Adrenal gland (tissue), 12 donors: ENCODE data around the gene MIS18BP1. TPM values are rescaled to one million over a fixed set of nuclear protein-coding genes. Genes with fewer than 3 reads are reported as not detected.

Experiments
- DNase-seq, 7 donors: peaks; one replicate each; pipeline ENCODE4 v3.0.0-alpha.2; 2019 to 2020
- H3K27ac ChIP-seq, 5 donors: fragments of 200-600 bp; sonication (generic) in 4 of 5; 1 replicate in 3 of 5; 2 replicates in 2 of 5; pipeline versions ENCODE4 v1.5.1 to v1.8.0; 2016 to 2020; ENCODE audit warnings: mild to moderate bottlenecking in 1 of 5
- H3K27me3 ChIP-seq: fragments of 200-600 bp; 2 replicates; pipeline ENCODE4 v1.8.0; 2021
- H3K36me3 ChIP-seq, 2 donors: fragments of 200-600 bp; replicated peaks in 1 of 2; 1 replicate in 1 of 2; 2 replicates in 1 of 2; pipeline versions ENCODE4 v1.5.1 to v1.8.0; 2018 to 2022
- H3K4me1 ChIP-seq, 2 donors: fragments of 200-600 bp; replicated peaks in 1 of 2; 1 replicate in 1 of 2; 2 replicates in 1 of 2; pipeline versions ENCODE4 v1.5.1 to v1.8.0; 2018 to 2021
- H3K4me3 ChIP-seq, 4 donors: fragments of 200-600 bp; sonication (generic) in 3 of 4; one replicate each; pipeline ENCODE4 v1.5.1; 2016 to 2018
- H3K9me3 ChIP-seq, 3 donors: fragments of 200-600 bp; sonication (generic) in 1 of 3; replicated peaks in 1 of 3; 1 replicate in 2 of 3; 2 replicates in 1 of 3; pipeline versions ENCODE4 v1.5.1 to v1.8.0; 2016 to 2021
- POLR2A ChIP-seq, 2 donors: fragments of 450-650 bp; IDR thresholded peaks; one replicate each; pipeline ENCODE4 v1.6.1; 2017; ENCODE audit warnings: antibody characterized with exemption in 2 of 2, mild to moderate bottlenecking in 2 of 2, moderate library complexity in 1 of 2
- intact Hi-C, 2 donors: fragments of 100-400 bp; cut with DNase I; formaldehyde crosslinking; loops; one replicate each; pipeline versions ENCODE4 v1.14.1 to v1.15.0; 2022 to 2023
- polyA plus RNA-seq, 3 donors: library from polyadenylated mRNA; stranded (reverse); fragments of 200-250 nt in 2 of 3; fragments of 350-450 nt in 1 of 3; fragmentation: Illumina TruSeq in 1 of 3; extraction: RNeasy Lipid Tissue Mini Kit (QIAGEN cat#74804) in 1 of 3; gene quantifications; one replicate each; pipeline ENCODE4 v1.2.3, GENCODE V29; 2013 to 2014
- small RNA-seq, 2 donors: library from RNA; depleted of rRNA; stranded (forward); fragments of <200 nt; gene quantifications; one replicate each; pipeline ENCODE3, GENCODE V24; 2016
- total RNA-seq, 9 donors: library from RNA; depleted of rRNA in 4 of 9; stranded (reverse); fragments of >200 nt in 4 of 9; fragments of 120-200 nt in 1 of 9; fragmentation: NEBNext Ultra II Directional in 1 of 9; extraction: Animal tissue kit (Norgen Biotek cat#: 25700) in 1 of 9; gene quantifications; one replicate each; pipeline versions ENCODE4 v1.1.0 to v1.2.4, GENCODE V29; 2013 to 2023
- TF ChIP-seq, protein P1 (sequence below), 6 experiments: fragments of 450-650 bp in 4 of 6; fragments of 200-600 bp in 2 of 6; sonication (generic) in 1 of 6; IDR thresholded peaks; 1 replicate in 5 of 6; 2 replicates in 1 of 6; pipeline versions ENCODE4 v1.5.1 to v1.8.0; 2016 to 2021; ENCODE audit warnings: antibody characterized with exemption in 6 of 6, mild to moderate bottlenecking in 2 of 6, moderate library complexity in 1 of 6
- donor health status: healthy with polysubstance abuse.
- donor health status: Bipolar disorder and iron deficiency.
- donor health status: DM: yes; HTN: yes; CAD: no.
- donor health status: DM: no; HTN: no; CAD: no.
- donor health status: DM: no; HTN: no; CAD: no.
- donor health status: DM: yes; HTN: yes; CAD: no.

The MIS18BP1 gene
- total and polyA plus RNA-seq, 12 donors: 3.3 to 37.9 (median 11.5) TPM

DNA sequence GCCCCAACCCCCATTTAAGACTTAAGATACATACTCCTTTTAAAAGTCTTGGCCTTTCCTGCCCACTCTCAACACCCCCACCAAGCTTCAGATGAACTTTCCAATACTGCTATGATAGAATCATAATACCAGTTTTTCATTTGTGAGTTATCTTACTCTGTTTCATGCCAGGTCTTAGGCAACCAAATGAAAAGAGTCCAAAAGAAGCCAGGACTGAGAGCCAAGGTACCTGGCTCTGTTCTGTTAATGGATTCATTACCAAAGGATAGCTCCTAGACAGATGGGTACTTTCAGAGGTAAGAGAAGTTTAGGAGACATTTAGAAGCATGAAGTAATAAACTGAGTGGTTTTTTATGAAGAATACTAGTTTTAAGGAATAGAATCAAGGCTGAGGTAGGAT lies 83.1 kb downstream of the MIS18BP1 start:
- H3K4me3 ChIP-seq: no peak overlapping the region
- DNase-seq: no peak
- H3K9me3 ChIP-seq: no peaks in the 10 kb centered on the region
- intact Hi-C loops: no loop called here
- H3K27me3 ChIP-seq: no peaks in the 10 kb centered on the region
- H3K36me3 ChIP-seq: no peaks in the 10 kb centered on the region
- H3K27ac ChIP-seq: no peak overlapping the region
- H3K4me1 ChIP-seq: no peaks in the 10 kb centered on the region
- no peak for TF ChIP-seq POLR2A (IDR thresholded peaks at IDR 0.05)
- TF ChIP-seq, protein P1, sequence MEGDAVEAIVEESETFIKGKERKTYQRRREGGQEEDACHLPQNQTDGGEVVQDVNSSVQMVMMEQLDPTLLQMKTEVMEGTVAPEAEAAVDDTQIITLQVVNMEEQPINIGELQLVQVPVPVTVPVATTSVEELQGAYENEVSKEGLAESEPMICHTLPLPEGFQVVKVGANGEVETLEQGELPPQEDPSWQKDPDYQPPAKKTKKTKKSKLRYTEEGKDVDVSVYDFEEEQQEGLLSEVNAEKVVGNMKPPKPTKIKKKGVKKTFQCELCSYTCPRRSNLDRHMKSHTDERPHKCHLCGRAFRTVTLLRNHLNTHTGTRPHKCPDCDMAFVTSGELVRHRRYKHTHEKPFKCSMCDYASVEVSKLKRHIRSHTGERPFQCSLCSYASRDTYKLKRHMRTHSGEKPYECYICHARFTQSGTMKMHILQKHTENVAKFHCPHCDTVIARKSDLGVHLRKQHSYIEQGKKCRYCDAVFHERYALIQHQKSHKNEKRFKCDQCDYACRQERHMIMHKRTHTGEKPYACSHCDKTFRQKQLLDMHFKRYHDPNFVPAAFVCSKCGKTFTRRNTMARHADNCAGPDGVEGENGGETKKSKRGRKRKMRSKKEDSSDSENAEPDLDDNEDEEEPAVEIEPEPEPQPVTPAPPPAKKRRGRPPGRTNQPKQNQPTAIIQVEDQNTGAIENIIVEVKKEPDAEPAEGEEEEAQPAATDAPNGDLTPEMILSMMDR (IDR thresholded peaks at IDR 0.05): no peak

DNA sequence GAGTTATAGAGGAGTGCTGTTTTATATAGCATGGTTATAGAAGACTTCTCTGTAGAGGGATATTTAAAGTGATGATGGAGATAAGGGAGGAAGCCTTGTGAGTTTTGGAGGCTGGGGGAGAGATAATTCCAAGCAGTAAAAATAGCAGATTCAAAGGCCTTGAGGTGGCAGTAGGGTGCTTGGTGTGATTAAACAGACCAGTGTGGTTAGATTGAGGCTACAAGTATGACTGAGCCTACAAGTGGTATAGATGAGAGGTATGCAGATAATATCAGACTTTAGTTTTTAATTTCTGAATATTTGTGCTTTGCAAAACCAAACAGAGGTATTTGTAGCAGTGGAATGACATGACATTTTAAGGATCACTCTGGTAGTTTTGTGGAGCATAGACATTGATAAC lies 96.9 kb downstream of the MIS18BP1 start:
- Histone ChIP-seq H3K4me1 (no peaks in the 10 kb centered on the region), H3K9me3 (no peaks in the 10 kb centered on the region), H3K27ac (no peak overlapping the region), H3K27me3 (no peaks in the 10 kb centered on the region), H3K4me3 (no peak overlapping the region), H3K36me3 (no peaks in the 10 kb centered on the region)
- TF ChIP-seq, protein P1 (IDR thresholded peaks at IDR 0.05): no peak
- no peak for TF ChIP-seq POLR2A (IDR thresholded peaks at IDR 0.05)
- intact Hi-C loops: no loop called here
- DNase-seq: no peak

Small RNA genes within 50 kb of the gene (small RNA-seq; reads per million reads assigned to genes)
- gene RNU6-552P: 0 reads per million in 2 donors

Other genes with a start within 250 kb of the MIS18BP1 start
- gene PRPF39, start 169.1 kb downstream of the MIS18BP1 start, total RNA-seq: 10 to 100 TPM in 7 of 9 donors, 1 to 10 TPM in 2; 6.5 to 52.5 (median 35.3) TPM
- gene PRPF39, start 169.1 kb downstream of the MIS18BP1 start, polyA plus RNA-seq: 10 to 100 TPM; 32.6 to 76.0 (median 53.9) TPM
- gene FKBP3, start 118.7 kb downstream of the MIS18BP1 start, total RNA-seq: 10 to 100 TPM; 15.7 to 70.2 (median 46.3) TPM
- gene FKBP3, start 118.7 kb downstream of the MIS18BP1 start, polyA plus RNA-seq: 100 to 1,000 TPM in 2 of 3 donors, 10 to 100 TPM in 1; 99.6 to 146 (median 105) TPM
- 10 to 100 TPM in 3 of 9 donors, 1 to 10 TPM in 6; 2.1 to 20.9 (median 6.1) TPM for gene FANCM, start 117.3 kb downstream of the MIS18BP1 start, total RNA-seq
- 1 to 10 TPM; 4.1 to 8.8 (median 5.7) TPM for gene FANCM, start 117.3 kb downstream of the MIS18BP1 start, polyA plus RNA-seq